GM12873 (cell line): ENCODE measurements around the gene PRKAR1B.

Source experiments
- TF ChIP-seq, protein P1 (sequence below): IDR thresholded peaks from 2 replicates; pipeline ENCODE4 v1.5.1; 2012; ENCODE audit warnings: low read depth, mild to moderate bottlenecking, moderate library complexity, low read length, control low read depth; ENCODE audit not compliant: insufficient read depth; ENCODE audit errors: missing control alignments

The PRKAR1B gene

GRCh38 chr7:727806-728460 is 852 bp upstream of the PRKAR1B start:
- TF ChIP-seq, protein P1, sequence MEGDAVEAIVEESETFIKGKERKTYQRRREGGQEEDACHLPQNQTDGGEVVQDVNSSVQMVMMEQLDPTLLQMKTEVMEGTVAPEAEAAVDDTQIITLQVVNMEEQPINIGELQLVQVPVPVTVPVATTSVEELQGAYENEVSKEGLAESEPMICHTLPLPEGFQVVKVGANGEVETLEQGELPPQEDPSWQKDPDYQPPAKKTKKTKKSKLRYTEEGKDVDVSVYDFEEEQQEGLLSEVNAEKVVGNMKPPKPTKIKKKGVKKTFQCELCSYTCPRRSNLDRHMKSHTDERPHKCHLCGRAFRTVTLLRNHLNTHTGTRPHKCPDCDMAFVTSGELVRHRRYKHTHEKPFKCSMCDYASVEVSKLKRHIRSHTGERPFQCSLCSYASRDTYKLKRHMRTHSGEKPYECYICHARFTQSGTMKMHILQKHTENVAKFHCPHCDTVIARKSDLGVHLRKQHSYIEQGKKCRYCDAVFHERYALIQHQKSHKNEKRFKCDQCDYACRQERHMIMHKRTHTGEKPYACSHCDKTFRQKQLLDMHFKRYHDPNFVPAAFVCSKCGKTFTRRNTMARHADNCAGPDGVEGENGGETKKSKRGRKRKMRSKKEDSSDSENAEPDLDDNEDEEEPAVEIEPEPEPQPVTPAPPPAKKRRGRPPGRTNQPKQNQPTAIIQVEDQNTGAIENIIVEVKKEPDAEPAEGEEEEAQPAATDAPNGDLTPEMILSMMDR = no peak

GRCh38 chr7:726854-727103 is 302 bp downstream of the PRKAR1B start:
- TF ChIP-seq, protein P1 = no peak

- TF ChIP-seq, protein P1 = no peak
Measured at GRCh38 chr7:726084-726853, 812 bp downstream of the PRKAR1B start, which contains the start of gene DNAAF5. Gene DNAAF5, plus strand, starts transcription at chr7:726699. Its CDS starts 22 bp downstream, at chr7:726721.

GRCh38 chr7:725223-726005 is 1.7 kb downstream of the PRKAR1B start:
- TF ChIP-seq, protein P1 = no peak

GRCh38 chr7:724298-724697 is 2.8 kb downstream of the PRKAR1B start:
- TF ChIP-seq, protein P1 = no peak

DNA sequence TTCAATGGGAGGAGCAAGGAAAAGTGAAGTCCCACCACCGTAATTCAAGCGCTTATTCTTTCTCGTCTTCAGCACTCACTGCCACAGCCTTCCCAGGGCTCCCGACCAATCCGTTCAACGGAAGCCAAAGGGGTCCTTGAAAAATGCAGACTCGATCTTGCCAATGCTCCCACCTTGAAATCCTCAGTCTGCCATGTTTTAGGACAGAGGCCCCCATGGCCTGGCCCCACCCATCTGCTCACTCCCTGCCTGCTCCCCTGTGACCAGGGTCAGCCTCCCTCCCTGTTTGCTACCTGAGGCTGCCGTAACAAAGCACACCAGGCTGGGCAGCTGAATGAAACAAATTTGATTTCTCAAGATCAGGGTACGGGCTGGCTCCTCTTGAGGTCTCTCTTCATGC is 3.5 kb downstream of the PRKAR1B start:
- TF ChIP-seq, protein P1 = no peak

- TF ChIP-seq, protein P1 = no peak
Measured at GRCh38 chr7:721619-722248, 5.3 kb downstream of the PRKAR1B start.
